Lower leg skin (tissue), 4 donors: ENCODE results near the gene CLRN3. TPM values are rescaled to one million over a fixed set of nuclear protein-coding genes. Genes with fewer than 3 reads are reported as not detected.

ENCODE experiments used
- DNase-seq, 2 donors: peaks; one replicate each; pipeline ENCODE4 v3.0.0-alpha.2; 2019; ENCODE audit warnings: low spot score in 2 of 2
- H3K4me3 ChIP-seq: fragments of 200-600 bp; sonication (generic); 2 replicates; pipeline ENCODE4 v1.5.1; 2017; ENCODE audit warnings: mild to moderate bottlenecking, low read depth; ENCODE audit not compliant: poor library complexity, severe bottlenecking
- CTCF ChIP-seq, 3 donors: fragments of 450-650 bp; IDR thresholded peaks; one replicate each; pipeline ENCODE4 v1.5.1; 2016; ENCODE audit warnings: antibody characterized with exemption in 3 of 3, mild to moderate bottlenecking in 3 of 3, moderate library complexity in 2 of 3
- POLR2A ChIP-seq, 2 donors: fragments of 450-650 bp; IDR thresholded peaks; one replicate each; pipeline ENCODE4 v1.6.1; 2016 to 2017; ENCODE audit warnings: antibody characterized with exemption in 2 of 2, mild to moderate bottlenecking in 1 of 2, moderate library complexity in 1 of 2
- WGBS, 2 donors: methylation state at CpG; one replicate each; pipeline ENCODE4 v1.1.5; 2018; 5-methylcytosine and 5-hydroxymethylcytosine counted together
- intact Hi-C: fragments of 100-400 bp; cut with DNase I; formaldehyde crosslinking; loops from one replicate; pipeline ENCODE4 v1.15.0; 2023; ENCODE audit warnings: low total_unique reads
- total RNA-seq, 4 donors: library from RNA; depleted of rRNA; stranded (reverse); fragments of >200 nt; gene quantifications; one replicate each; pipeline ENCODE4 v1.1.0, GENCODE V29; 2016

Gene CLRN3
- total RNA-seq, 4 donors from 2014 or later: not detected

GRCh38 chr10:127921075-127921752, 28.5 kb upstream of the CLRN3 start:
- H3K4me3 ChIP-seq: no peak overlapping the region
- WGBS, 2 donors: 95 to 96% methylated on average over 11 of the region's 11 CpGs
- TF ChIP-seq CTCF (IDR thresholded peaks at IDR 0.05): no peak
- no peak for TF ChIP-seq POLR2A (IDR thresholded peaks at IDR 0.05)
- peak in 1 of 2 donors; percentile 76 for DNase-seq
- intact Hi-C loops: no loop called here

GRCh38 chr10:127920306-127921074, 27.7 kb upstream of the CLRN3 start:
- intact Hi-C loops: no loop called here
- TF ChIP-seq POLR2A (IDR thresholded peaks at IDR 0.05): no peak
- TF ChIP-seq CTCF (IDR thresholded peaks at IDR 0.05): no peak
- WGBS, 2 donors: 73 to 75% methylated on average over 10 of the region's 11 CpGs
- H3K4me3 ChIP-seq: no peak overlapping the region
- DNase-seq: no peak

GRCh38 chr10:127919418-127920271, 26.9 kb upstream of the CLRN3 start:
- peak in 1 of 2 donors; percentile 81 for DNase-seq
- 36 to 38% methylated on average over 12 of the region's 12 CpGs for WGBS, 2 donors
- no peak overlapping the region for H3K4me3 ChIP-seq
- intact Hi-C loops: no loop called here
- no peak for TF ChIP-seq CTCF (IDR thresholded peaks at IDR 0.05)
- TF ChIP-seq POLR2A (IDR thresholded peaks at IDR 0.05): no peak

DNA sequence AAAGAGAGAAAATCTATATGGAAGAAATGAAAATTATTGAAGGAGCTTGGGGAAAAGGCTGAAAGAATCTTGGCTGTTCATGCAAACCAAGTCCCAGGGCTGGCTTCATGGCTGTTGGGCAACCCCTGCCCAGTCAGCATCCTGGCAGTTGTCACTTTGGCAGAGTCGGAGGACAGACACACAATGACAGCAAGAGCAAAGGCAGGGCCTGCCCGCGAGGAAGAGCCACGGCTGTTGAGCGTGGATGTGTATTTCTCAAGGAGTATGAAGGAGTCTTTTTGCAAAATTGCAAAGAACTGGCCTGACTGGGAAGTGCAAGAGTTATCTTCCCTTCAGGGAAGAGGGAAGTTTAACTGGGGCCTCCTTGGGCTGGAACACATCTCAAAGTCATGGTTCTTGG, 25.8 kb upstream of the CLRN3 start:
- DNase-seq: peak in 1 of 2 donors; percentile 82
- WGBS, 2 donors: 88 to 91% methylated on average over 5 of the region's 5 CpGs
- TF ChIP-seq POLR2A (IDR thresholded peaks at IDR 0.05): no peak
- TF ChIP-seq CTCF (IDR thresholded peaks at IDR 0.05): no peak
- H3K4me3 ChIP-seq: no peak overlapping the region
- intact Hi-C loops: no loop called here

GRCh38 chr10:127916826-127917225, 24.1 kb upstream of the CLRN3 start:
- no peak for DNase-seq
- TF ChIP-seq POLR2A (IDR thresholded peaks at IDR 0.05) (no peak), CTCF (IDR thresholded peaks at IDR 0.05) (no peak)
- 84 to 90% methylated on average over 9 of the region's 9 CpGs for WGBS, 2 donors
- intact Hi-C loops: no loop called here
- H3K4me3 ChIP-seq: no peak overlapping the region
